T-helper 1 cell treated with Interleukin-12 subunit alpha and Interleukin-12 subunit beta and Interleukin-4 antibody, amounts not matched to agents 30 μg/mL and 1 μg/mL, for 36 hours (primary cell): Measurements from ENCODE around the gene COL19A1.

Source experiments
- H3K27ac Mint-ChIP-seq: one replicate; pipeline ENCODE4 v1.8.0; 2021; ENCODE audit warnings: mild to moderate bottlenecking, mixed read lengths
- H3K27me3 Mint-ChIP-seq: one replicate; pipeline ENCODE4 v1.8.0; 2021; ENCODE audit warnings: low read depth, mixed read lengths
- H3K36me3 Mint-ChIP-seq: one replicate; pipeline ENCODE4 v1.8.0; 2021; ENCODE audit warnings: low read depth, mixed read lengths
- H3K4me1 Mint-ChIP-seq: one replicate; pipeline ENCODE4 v1.8.0; 2021; ENCODE audit warnings: low read depth, mixed read lengths
- H3K4me3 Mint-ChIP-seq: one replicate; pipeline ENCODE4 v1.8.0; 2021; ENCODE audit warnings: mild to moderate bottlenecking, moderate library complexity, mixed read lengths
- H3K9me3 Mint-ChIP-seq: one replicate; pipeline ENCODE4 v1.8.0; 2021; ENCODE audit warnings: mixed read lengths

Gene COL19A1

GRCh38 chr6:70219943-70220613, 353.7 kb downstream of the COL19A1 start:
- Mint-ChIP-seq H3K27me3 (no peaks in the 10 kb centered on the region), H3K4me1 (no peaks in the 10 kb centered on the region), H3K36me3 (no peaks in the 10 kb centered on the region), H3K27ac (no peak overlapping the region), H3K4me3 (no peak overlapping the region), H3K9me3 (no peaks in the 10 kb centered on the region)

- Mint-ChIP-seq H3K4me1 (no peaks in the 10 kb centered on the region), H3K9me3 (no peaks in the 10 kb centered on the region), H3K4me3 (no peak overlapping the region), H3K36me3 (no peaks in the 10 kb centered on the region), H3K27me3 (no peaks in the 10 kb centered on the region), H3K27ac (no peak overlapping the region)
These were observed 354.8 kb downstream of the COL19A1 start for GRCh38 chr6:70221025-70221714.

- no peaks in the 10 kb centered on the region for H3K36me3 Mint-ChIP-seq
- no peaks in the 10 kb centered on the region for H3K4me1 Mint-ChIP-seq
- no peak overlapping the region for H3K27ac Mint-ChIP-seq
- H3K9me3 Mint-ChIP-seq, result no peaks in the 10 kb centered on the region
- no peak overlapping the region for H3K4me3 Mint-ChIP-seq
- no peaks in the 10 kb centered on the region for H3K27me3 Mint-ChIP-seq
These were observed 355.5 kb downstream of the COL19A1 start for GRCh38 chr6:70221715-70222438.

- Mint-ChIP-seq H3K4me1 (no peaks in the 10 kb centered on the region), H3K4me3 (no peak overlapping the region), H3K27me3 (no peaks in the 10 kb centered on the region)
These were observed 356.0 kb downstream of the COL19A1 start for GRCh38 chr6:70222439-70222749.

GRCh38 chr6:70225055-70225454, 358.7 kb downstream of the COL19A1 start:
- no peak overlapping the region for H3K4me3 Mint-ChIP-seq
- no peak overlapping the region for H3K27ac Mint-ChIP-seq

More at GRCh38 chr6:70222439-70222749, 356.0 kb downstream of the COL19A1 start:
- Mint-ChIP-seq H3K27ac (no peak overlapping the region), H3K9me3 (no peaks in the 10 kb centered on the region), H3K36me3 (no peaks in the 10 kb centered on the region)

GRCh38 chr6:70231311-70231710, 365.0 kb downstream of the COL19A1 start:
- no peaks in the 10 kb centered on the region for H3K4me1 Mint-ChIP-seq
- peaks cover 7% of the 10 kb centered on the region for H3K27me3 Mint-ChIP-seq
- H3K27ac Mint-ChIP-seq, result no peak overlapping the region
- H3K4me3 Mint-ChIP-seq, result no peak overlapping the region
- no peaks in the 10 kb centered on the region for H3K9me3 Mint-ChIP-seq
- H3K36me3 Mint-ChIP-seq, result no peaks in the 10 kb centered on the region

More at GRCh38 chr6:70225055-70225454, 358.7 kb downstream of the COL19A1 start:
- Mint-ChIP-seq H3K36me3 (no peaks in the 10 kb centered on the region), H3K4me1 (no peaks in the 10 kb centered on the region), H3K9me3 (no peaks in the 10 kb centered on the region), H3K27me3 (no peaks in the 10 kb centered on the region)

GRCh38 chr6:70234561-70235236, 368.3 kb downstream of the COL19A1 start:
- Mint-ChIP-seq H3K27ac (no peak overlapping the region), H3K36me3 (no peaks in the 10 kb centered on the region), H3K9me3 (no peaks in the 10 kb centered on the region), H3K4me3 (no peak overlapping the region), H3K4me1 (no peaks in the 10 kb centered on the region), H3K27me3 (peaks cover 7% of the 10 kb centered on the region)

GRCh38 chr6:70236343-70236742, 370.0 kb downstream of the COL19A1 start:
- H3K4me1 Mint-ChIP-seq, result no peaks in the 10 kb centered on the region
- no peak overlapping the region for H3K27ac Mint-ChIP-seq
- peaks cover 4% of the 10 kb centered on the region for H3K27me3 Mint-ChIP-seq
- H3K9me3 Mint-ChIP-seq, result no peaks in the 10 kb centered on the region
- no peak overlapping the region for H3K4me3 Mint-ChIP-seq
- H3K36me3 Mint-ChIP-seq, result no peaks in the 10 kb centered on the region

- Mint-ChIP-seq H3K4me1 (no peaks in the 10 kb centered on the region), H3K27me3 (no peaks in the 10 kb centered on the region), H3K9me3 (no peaks in the 10 kb centered on the region), H3K4me3 (no peak overlapping the region), H3K27ac (no peak overlapping the region), H3K36me3 (no peaks in the 10 kb centered on the region)
These were observed 374.7 kb downstream of the COL19A1 start for GRCh38 chr6:70241031-70241430.

GRCh38 chr6:70241991-70242420, 375.6 kb downstream of the COL19A1 start:
- Mint-ChIP-seq H3K36me3 (no peaks in the 10 kb centered on the region), H3K27ac (no peak overlapping the region), H3K4me1 (no peaks in the 10 kb centered on the region), H3K9me3 (no peaks in the 10 kb centered on the region), H3K4me3 (no peak overlapping the region), H3K27me3 (no peaks in the 10 kb centered on the region)

- Mint-ChIP-seq H3K4me1 (no peaks in the 10 kb centered on the region), H3K4me3 (no peak overlapping the region), H3K27ac (no peak overlapping the region), H3K36me3 (no peaks in the 10 kb centered on the region), H3K9me3 (no peaks in the 10 kb centered on the region), H3K27me3 (no peaks in the 10 kb centered on the region)
These were observed 379.8 kb downstream of the COL19A1 start for GRCh38 chr6:70246118-70246517.

- Mint-ChIP-seq H3K9me3 (no peaks in the 10 kb centered on the region), H3K4me1 (no peaks in the 10 kb centered on the region), H3K27ac (no peak overlapping the region), H3K4me3 (no peak overlapping the region), H3K36me3 (no peaks in the 10 kb centered on the region), H3K27me3 (no peaks in the 10 kb centered on the region)
These were observed 386.2 kb downstream of the COL19A1 start for GRCh38 chr6:70252604-70253003.

- Mint-ChIP-seq H3K4me3 (no peak overlapping the region), H3K27me3 (no peaks in the 10 kb centered on the region), H3K36me3 (no peaks in the 10 kb centered on the region), H3K4me1 (no peaks in the 10 kb centered on the region), H3K27ac (no peak overlapping the region), H3K9me3 (no peaks in the 10 kb centered on the region)
These were observed 387.6 kb downstream of the COL19A1 start for GRCh38 chr6:70253923-70254322.

GRCh38 chr6:70254784-70255183, 388.4 kb downstream of the COL19A1 start:
- no peak overlapping the region for H3K4me3 Mint-ChIP-seq
- no peaks in the 10 kb centered on the region for H3K36me3 Mint-ChIP-seq
- H3K9me3 Mint-ChIP-seq, result no peaks in the 10 kb centered on the region
- no peak overlapping the region for H3K27ac Mint-ChIP-seq
- H3K27me3 Mint-ChIP-seq, result no peaks in the 10 kb centered on the region
- no peaks in the 10 kb centered on the region for H3K4me1 Mint-ChIP-seq
